Psoas muscle (tissue), 8 donors: ENCODE measurements around the gene VDAC1. TPM values are rescaled to one million over a fixed set of nuclear protein-coding genes. Genes with fewer than 3 reads are reported as not detected.

ENCODE experiments used
- ATAC-seq, 4 donors: fragments of 200-7000 bp; cut with Tn5 transposase; one replicate each; pipeline ENCODE4 v1.9.1; 2020; ENCODE audit warnings: moderate library complexity in 3 of 4, mild to moderate bottlenecking in 2 of 4
- DNase-seq, 2 donors: peaks; one replicate each; pipeline ENCODE4 v3.0.0-alpha.2; 2020
- H3K27ac ChIP-seq: fragments of 200-600 bp; one replicate; pipeline ENCODE4 v1.8.0; 2022
- H3K27me3 ChIP-seq, 3 donors: fragments of 200-600 bp in 1 of 3; one replicate each; pipeline versions ENCODE4 v1.6.1 to v1.8.0; 2013 to 2022; ENCODE audit warnings: low read length in 2 of 3, mild to moderate bottlenecking in 2 of 3, moderate library complexity in 1 of 3; ENCODE audit not compliant: insufficient read depth in 3 of 3
- H3K36me3 ChIP-seq, 2 donors: fragments of 200-600 bp in 1 of 2; one replicate each; pipeline versions ENCODE4 v1.6.1 to v1.8.0; 2013 to 2022; ENCODE audit warnings: low read depth in 1 of 2, mild to moderate bottlenecking in 1 of 2, moderate library complexity in 1 of 2; ENCODE audit not compliant: insufficient read depth in 1 of 2
- H3K4me1 ChIP-seq: fragments of 200-600 bp; one replicate; pipeline ENCODE4 v1.8.0; 2022
- H3K4me3 ChIP-seq: fragments of 200-600 bp; one replicate; pipeline ENCODE4 v1.8.0; 2022; ENCODE audit warnings: mild to moderate bottlenecking
- H3K9me3 ChIP-seq: fragments of 200-600 bp; one replicate; pipeline ENCODE4 v1.8.0; 2022
- WGBS, 3 donors: extraction: QIAGEN DNeasy Blood & Tissue Kit; methylation state at CpG; one replicate each; pipeline versions ENCODE4 v1.1.6 to v1.1.7; 2013; 5-methylcytosine and 5-hydroxymethylcytosine counted together
- intact Hi-C, 2 donors: fragments of 100-400 bp; cut with DNase I; formaldehyde crosslinking; loops; one replicate each; pipeline versions ENCODE4 v1.11.0 to v1.14.2; 2022
- polyA plus RNA-seq, 3 donors: library from polyadenylated mRNA; stranded (reverse); fragments of 200-250 nt; gene quantifications; one replicate each; pipeline ENCODE4 v1.2.3, GENCODE V29; 2013
- total RNA-seq, 4 donors: library from RNA; stranded (reverse); fragmentation: NEBNext Ultra II Directional in 2 of 4; extraction: Animal tissue kit (Norgen Biotek cat#: 25700) in 2 of 4; gene quantifications; one replicate each; pipeline versions ENCODE4 v1.2.1 to v1.2.4, GENCODE V29; 2021 to 2023
- TF ChIP-seq, protein P1 (sequence below): fragments of 200-600 bp; IDR thresholded peaks from one replicate; pipeline ENCODE4 v1.8.0; 2022; ENCODE audit warnings: antibody characterized with exemption
- donor health status: healthy with polysubstance abuse.
- donor health status: DM: no; HTN: no; CAD: no; lungs with moderate emphysema.
- donor health status: Bipolar disorder and iron deficiency.
- donor health status: healthy.
- donor health status: DM: yes; HTN: yes; CAD: no.
- donor health status: DM: no; HTN: no; CAD: no.
- donor health status: DM: no; HTN: no; CAD: no.
- donor health status: DM: yes; HTN: yes; CAD: no.

The VDAC1 gene
- total and polyA plus RNA-seq, 7 donors, result 389 to 592 (median 525) TPM

GRCh38 chr5:133968204-133968980, 36.4 kb downstream of the VDAC1 start, which contains the start of gene C5orf15:
C5orf15 (minus strand) TSS chr5:133968625; CDS start chr5:133968584, 41 bp downstream.
- H3K27ac ChIP-seq, result peak within 1 kb of the TSS; percentile 91
- H3K27me3 ChIP-seq, result no peaks in the 10 kb centered on the region
- peaks cover 16% of the 10 kb centered on the region for H3K4me1 ChIP-seq
- peaks cover 5% of the 10 kb centered on the region for H3K9me3 ChIP-seq
- ATAC-seq, result peak; percentile 98 to 99 (median 98)
- peaks cover 5 to 22% of the 10 kb centered on the region in 2 donors for H3K36me3 ChIP-seq
- intact Hi-C loops, result no loop called here
- TF ChIP-seq, protein P1, sequence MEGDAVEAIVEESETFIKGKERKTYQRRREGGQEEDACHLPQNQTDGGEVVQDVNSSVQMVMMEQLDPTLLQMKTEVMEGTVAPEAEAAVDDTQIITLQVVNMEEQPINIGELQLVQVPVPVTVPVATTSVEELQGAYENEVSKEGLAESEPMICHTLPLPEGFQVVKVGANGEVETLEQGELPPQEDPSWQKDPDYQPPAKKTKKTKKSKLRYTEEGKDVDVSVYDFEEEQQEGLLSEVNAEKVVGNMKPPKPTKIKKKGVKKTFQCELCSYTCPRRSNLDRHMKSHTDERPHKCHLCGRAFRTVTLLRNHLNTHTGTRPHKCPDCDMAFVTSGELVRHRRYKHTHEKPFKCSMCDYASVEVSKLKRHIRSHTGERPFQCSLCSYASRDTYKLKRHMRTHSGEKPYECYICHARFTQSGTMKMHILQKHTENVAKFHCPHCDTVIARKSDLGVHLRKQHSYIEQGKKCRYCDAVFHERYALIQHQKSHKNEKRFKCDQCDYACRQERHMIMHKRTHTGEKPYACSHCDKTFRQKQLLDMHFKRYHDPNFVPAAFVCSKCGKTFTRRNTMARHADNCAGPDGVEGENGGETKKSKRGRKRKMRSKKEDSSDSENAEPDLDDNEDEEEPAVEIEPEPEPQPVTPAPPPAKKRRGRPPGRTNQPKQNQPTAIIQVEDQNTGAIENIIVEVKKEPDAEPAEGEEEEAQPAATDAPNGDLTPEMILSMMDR, result no peak
- H3K4me3 ChIP-seq, result peak within 1 kb of the TSS; percentile 85
- peak; percentile 95 to 97 for DNase-seq
- WGBS, 3 donors, result 0 to 1% (median 0%) methylated on average over 47 to 48 of the region's 48 CpGs

DNA sequence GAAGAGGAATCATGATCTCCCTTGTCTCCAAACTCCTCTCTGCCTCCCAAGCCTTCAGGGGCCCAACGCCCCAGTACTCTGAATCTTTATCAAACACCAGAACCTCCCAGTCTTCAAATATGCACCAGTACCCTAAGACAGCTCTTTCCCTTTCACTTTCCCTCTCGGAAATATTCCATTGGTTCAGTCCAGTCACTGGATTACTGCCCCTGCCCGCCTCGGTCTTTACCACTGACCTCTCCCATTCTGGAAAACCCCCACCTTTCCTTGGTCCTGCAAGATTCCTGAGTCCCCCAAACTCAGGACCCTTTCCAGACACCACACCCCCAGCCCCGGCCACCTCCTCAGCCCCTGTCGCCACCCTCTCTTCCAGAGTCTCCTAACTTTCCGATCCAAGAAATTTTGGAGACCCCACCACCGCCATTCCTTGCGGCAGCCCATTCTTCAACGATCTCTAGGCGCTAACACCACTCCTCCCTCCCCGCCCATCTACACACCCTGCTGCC, 37.0 kb downstream of the VDAC1 start:
- 1 to 4% (median 1%) methylated on average over 12 of the region's 12 CpGs for WGBS, 3 donors
- ATAC-seq (peak in 3 of 4 donors; percentile 1 to 49 (median 45)), DNase-seq (no peak)
- no peaks in the 10 kb centered on the region for H3K27me3 ChIP-seq
- H3K4me3 ChIP-seq, result peak overlapping the region; percentile 85
- peak overlapping the region; percentile 91 for H3K27ac ChIP-seq
- intact Hi-C loops, result no loop called here
- peaks cover 0 to 16% of the 10 kb centered on the region in 2 donors for H3K36me3 ChIP-seq
- peaks cover 7% of the 10 kb centered on the region for H3K9me3 ChIP-seq
- TF ChIP-seq, protein P1, result no peak
- peaks cover 16% of the 10 kb centered on the region for H3K4me1 ChIP-seq

DNA sequence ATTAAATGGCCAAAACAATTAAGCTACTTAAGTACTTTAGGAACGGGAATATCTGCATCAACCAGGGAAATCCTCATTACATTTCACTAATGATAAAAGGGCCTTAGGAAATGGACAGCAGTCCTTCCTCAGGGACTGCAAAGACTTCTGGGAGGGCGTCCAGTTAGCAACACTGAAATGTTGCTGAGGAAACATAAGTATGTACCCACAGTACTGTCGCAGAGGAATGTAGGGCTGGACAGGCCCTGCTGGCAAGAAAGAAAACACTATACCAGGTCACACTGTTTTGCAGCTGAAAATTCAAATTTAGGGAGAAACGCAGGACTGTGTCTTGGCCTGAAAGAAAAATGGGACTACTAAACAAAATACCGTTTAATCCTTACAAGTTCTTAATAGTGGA, 37.7 kb downstream of the VDAC1 start:
- DNase-seq (no peak), ATAC-seq (no peak)
- 28 to 46% (median 34%) methylated on average over 5 of the region's 5 CpGs for WGBS, 3 donors
- peaks cover 20% of the 10 kb centered on the region for H3K4me1 ChIP-seq
- TF ChIP-seq, protein P1, result no peak
- intact Hi-C loops, result no loop called here
- H3K4me3 ChIP-seq, result peak overlapping the region; percentile 85
- no peaks in the 10 kb centered on the region for H3K27me3 ChIP-seq
- peaks cover 7% of the 10 kb centered on the region for H3K9me3 ChIP-seq
- peak overlapping the region; percentile 91 for H3K27ac ChIP-seq
- peaks cover 0 to 10% of the 10 kb centered on the region in 2 donors for H3K36me3 ChIP-seq

GRCh38 chr5:133966090-133966489, 38.7 kb downstream of the VDAC1 start:
- WGBS, 3 donors, result 93 to 96% (median 95%) methylated on average over 10 of the region's 10 CpGs
- Histone ChIP-seq H3K27me3 (no peaks in the 10 kb centered on the region), H3K4me3 (no peak overlapping the region), H3K27ac (no peak overlapping the region), H3K4me1 (peaks cover 20% of the 10 kb centered on the region), H3K36me3 (peaks cover 0 to under 1% of the 10 kb centered on the region in 2 donors), H3K9me3 (peaks cover 7% of the 10 kb centered on the region)
- no peak for ATAC-seq
- TF ChIP-seq, protein P1, result no peak
- DNase-seq, result no peak
- intact Hi-C loops, result no loop called here
